Keratinocyte (primary cell): ENCODE results near the gene RTN4R. TPM values are rescaled to one million over a fixed set of nuclear protein-coding genes. Genes with fewer than 3 reads are reported as not detected.

Experiments used
- DNase-seq: peaks from one replicate; pipeline ENCODE4 v3.0.0-alpha.2; 2011; ENCODE audit warnings: low read depth, missing footprints, low spot score
- FAIRE-seq: peaks from 2 replicates; lab custom pipeline; 2011; peaks lifted over from hg19 to GRCh38; lab: Jason Lieb, UNC
- H2AFZ ChIP-seq: 2 replicates; pipeline ENCODE4 v1.6.0; 2012; ENCODE audit warnings: low read length, control low read depth, inconsistent platforms; ENCODE audit not compliant: control insufficient read depth
- H3K27ac ChIP-seq: 2 replicates; pipeline ENCODE4 v1.5.1; 2011; ENCODE audit warnings: low read length; ENCODE audit not compliant: control insufficient read depth, insufficient read depth
- H3K27me3 ChIP-seq: 3 replicates; pipeline ENCODE4 v1.6.0; 2011; ENCODE audit warnings: low read length; ENCODE audit not compliant: control insufficient read depth, insufficient read depth; ENCODE audit errors: extremely low read depth
- H3K36me3 ChIP-seq, 2 experiments: 2 replicates in 1 of 2; 3 replicates in 1 of 2; pipeline ENCODE4 v1.5.1; 2011; ENCODE audit warnings: low read length in 2 of 2, mild to moderate bottlenecking in 1 of 2; ENCODE audit not compliant: control insufficient read depth in 2 of 2, insufficient read depth in 2 of 2; ENCODE audit errors: extremely low read depth in 1 of 2
- H3K4me1 ChIP-seq: 3 replicates; pipeline ENCODE4 v1.5.1; 2011; ENCODE audit warnings: low read length; ENCODE audit not compliant: control insufficient read depth, insufficient read depth; ENCODE audit errors: extremely low read depth
- H3K4me2 ChIP-seq: 3 replicates; pipeline ENCODE4 v1.6.0; 2011; ENCODE audit warnings: low read depth, low read length; ENCODE audit not compliant: control insufficient read depth, insufficient read depth; ENCODE audit errors: extremely low read depth
- H3K4me3 ChIP-seq, 3 experiments: fragments of 200-600 bp in 1 of 3; sonication (generic) in 1 of 3; 2 replicates in 2 of 3; 3 replicates in 1 of 3; pipeline ENCODE4 v1.5.1; 2011 to 2016; ENCODE audit warnings: low read length in 3 of 3, mild to moderate bottlenecking in 3 of 3, control low read depth in 2 of 3, inconsistent platforms in 1 of 3, low read depth in 1 of 3, mixed read lengths in 1 of 3, mixed run types in 1 of 3, moderate library complexity in 1 of 3; ENCODE audit not compliant: control insufficient read depth in 2 of 3, insufficient read depth in 2 of 3; ENCODE audit errors: extremely low read depth in 1 of 3
- H3K79me2 ChIP-seq: 2 replicates; pipeline ENCODE4 v1.6.0; 2012; ENCODE audit warnings: low read length; ENCODE audit not compliant: control insufficient read depth, insufficient read depth
- H3K9ac ChIP-seq: 3 replicates; pipeline ENCODE4 v1.6.0; 2011; ENCODE audit warnings: low read length; ENCODE audit not compliant: control insufficient read depth, insufficient read depth; ENCODE audit errors: extremely low read depth
- H3K9me1 ChIP-seq: 3 replicates; pipeline ENCODE4 v1.6.0; 2011; ENCODE audit warnings: low read length; ENCODE audit not compliant: control insufficient read depth, insufficient read depth; ENCODE audit errors: extremely low read depth
- H3K9me3 ChIP-seq: 2 replicates; pipeline ENCODE4 v1.5.1; 2012; ENCODE audit warnings: low read depth, low read length; ENCODE audit not compliant: control insufficient read depth
- H4K20me1 ChIP-seq: 3 replicates; pipeline ENCODE4 v1.6.0; 2011; ENCODE audit warnings: low read length; ENCODE audit not compliant: control insufficient read depth, insufficient read depth; ENCODE audit errors: extremely low read depth
- CTCF ChIP-seq, 3 experiments: IDR thresholded peaks in 1 of 3; conservative IDR thresholded peaks in 1 of 3; optimal IDR thresholded peaks in 1 of 3; 2 replicates in 2 of 3; 3 replicates in 1 of 3; pipeline versions ENCODE3 to v1.5.1; 2011; ENCODE audit warnings: low read length in 3 of 3, mild to moderate bottlenecking in 3 of 3, moderate library complexity in 2 of 3, control low read depth in 1 of 3, inconsistent platforms in 1 of 3; ENCODE audit not compliant: insufficient read depth in 2 of 3; ENCODE audit errors: extremely low read depth in 1 of 3
- EZH2 ChIP-seq: IDR thresholded peaks from one replicate; pipeline ENCODE4 v1.6.1; 2012; ENCODE audit warnings: inconsistent platforms, mild to moderate bottlenecking, low read length, moderate library complexity
- dilution Hi-C: fragments of 300-500 bp; cut with MboI; formaldehyde crosslinking; loops from one replicate; pipeline ENCODE4 v1.7.0; 2020; ENCODE audit warnings: low sequenced_read_pairs; ENCODE audit not compliant: extremely low pct_ligation_motif_present
- polyA plus RNA-seq, 5 experiments: library from polyadenylated mRNA; depleted of rRNA in 3 of 5; stranded (reverse) in 3 of 5; stranded (forward) in 1 of 5; unstranded in 1 of 5; fragments of >200 nt; gene quantifications; 1 replicate in 1 of 5; 2 replicates in 3 of 5; 3 replicates in 1 of 5; pipeline versions ENCODE4 v1.2.1 to v1.2.3, GENCODE V29; 2011 to 2012; ENCODE audit warnings: missing spikeins in 2 of 5, low read depth in 1 of 5, low replicate concordance in 1 of 5

RTN4R gene
- polyA plus RNA-seq, 1 donor (not counting 4 experiments of a cell fraction or from before 2014, with no cell fraction given), result 2.5 TPM

- no peaks in the 10 kb centered on the region for H3K9me1 ChIP-seq
Observed at GRCh38 chr22:20204311-20204710, 63.8 kb downstream of the RTN4R start.

GRCh38 chr22:20203552-20204201 lies 64.4 kb downstream of the RTN4R start:
- TF ChIP-seq EZH2, result no peak
- no peak for TF ChIP-seq CTCF (optimal IDR thresholded peaks at IDR 0.05 in 1 of 3, IDR thresholded peaks at IDR 0.05 in 1 of 3, conservative IDR thresholded peaks at IDR 0.05 in 1 of 3; ENCODE audit: extremely low read depth in 1 of 3, insufficient read depth in 2 of 3, low read length in 3 of 3)
- no peaks in the 10 kb centered on the region for H4K20me1 ChIP-seq
- H2AFZ ChIP-seq, result peak overlapping the region; percentile 46
- no peaks in the 10 kb centered on the region for H3K9me3 ChIP-seq
- H3K36me3 ChIP-seq, result peaks cover 0 to 5% of the 10 kb centered on the region in 2 experiments
- no peak for DNase-seq
- H3K9ac ChIP-seq, result no peak overlapping the region
- no peaks in the 10 kb centered on the region for H3K9me1 ChIP-seq
- H3K27me3 ChIP-seq, result no peaks in the 10 kb centered on the region
- no peak overlapping the region for H3K27ac ChIP-seq
- no peak overlapping the region for H3K4me3 ChIP-seq
- no peak for FAIRE-seq
- H3K79me2 ChIP-seq, result peaks cover 10% of the 10 kb centered on the region
- peaks cover 27% of the 10 kb centered on the region for H3K4me1 ChIP-seq
- peak overlapping the region; percentile 51 for H3K4me2 ChIP-seq
- dilution Hi-C loops, result no loop called here

More at GRCh38 chr22:20204311-20204710, 63.8 kb downstream of the RTN4R start:
- Histone ChIP-seq H3K27me3 (no peaks in the 10 kb centered on the region), H3K27ac (no peak overlapping the region), H2AFZ (peak overlapping the region; percentile 46), H4K20me1 (no peaks in the 10 kb centered on the region), H3K4me1 (peaks cover 27% of the 10 kb centered on the region), H3K79me2 (peaks cover 10% of the 10 kb centered on the region), H3K4me3 (no peak overlapping the region), H3K36me3 (peaks cover 0 to 5% of the 10 kb centered on the region in 2 experiments), H3K9ac (no peak overlapping the region), H3K9me3 (no peaks in the 10 kb centered on the region), H3K4me2 (no peak overlapping the region)
- dilution Hi-C loops, result no loop called here
- no peak for FAIRE-seq
- DNase-seq, result no peak
- TF ChIP-seq CTCF (optimal IDR thresholded peaks at IDR 0.05 in 1 of 3, IDR thresholded peaks at IDR 0.05 in 1 of 3, conservative IDR thresholded peaks at IDR 0.05 in 1 of 3; ENCODE audit: extremely low read depth in 1 of 3, insufficient read depth in 2 of 3, low read length in 3 of 3) (no peak), EZH2 (no peak)
